GM21786 (cell line): Measurements from ENCODE around the gene TMEFF2.
"Not testable (repeated sequence)": the region's sequence is repeated elsewhere in the genome, so short reads cannot be mapped to it uniquely, and the experiment has no call there.

Experiments used
- ATAC-seq: cut with Tn5 transposase; IDR thresholded peaks from one replicate; pipeline ENCODE4 v1.9.1; 2021; ENCODE audit not compliant: unreplicated experiment

The TMEFF2 gene

DNA sequence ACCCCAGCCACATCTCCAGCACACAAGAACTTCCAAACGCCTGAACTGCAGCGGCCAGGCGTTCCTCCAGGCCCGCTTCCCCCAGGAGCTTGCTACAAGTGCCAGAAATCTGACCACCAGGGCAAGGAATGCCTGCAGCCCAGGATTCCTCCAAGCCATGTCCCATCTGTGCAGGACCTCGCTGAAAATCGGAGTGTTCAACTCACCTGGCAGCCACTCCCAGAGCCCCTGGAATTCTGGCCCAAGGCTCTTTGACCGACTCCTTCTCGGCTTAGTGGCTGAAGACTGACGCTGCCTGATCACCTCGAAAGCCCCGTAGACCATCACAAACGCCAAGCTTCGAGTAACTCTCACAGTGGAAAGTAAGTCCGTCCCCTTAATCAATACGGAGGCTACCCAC, 62.1 kb downstream of the TMEFF2 start:
- not testable (repeated sequence) for ATAC-seq

GRCh38 chr2:192130312-192130711, 64.4 kb downstream of the TMEFF2 start:
- not testable (repeated sequence) for ATAC-seq

DNA sequence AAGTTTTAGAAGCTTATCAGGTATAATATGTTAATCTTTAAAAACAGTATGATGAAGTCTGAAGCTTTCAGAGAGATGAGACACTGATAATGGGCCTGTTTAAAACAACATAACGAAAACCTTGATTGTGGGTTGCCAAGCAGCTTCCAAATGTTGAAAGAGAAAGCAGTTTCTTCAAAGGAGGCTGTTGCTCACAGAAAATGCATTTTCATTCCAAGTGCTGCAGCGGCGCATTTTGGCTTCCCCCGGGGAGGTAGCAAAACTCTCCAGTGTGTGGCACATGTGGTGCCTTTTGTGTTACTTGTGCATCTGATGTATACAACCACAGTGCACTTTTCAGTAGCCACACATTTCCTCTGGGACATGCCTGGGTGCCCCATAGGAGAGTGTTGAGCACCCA, 66.1 kb downstream of the TMEFF2 start:
- ATAC-seq = no peak

DNA sequence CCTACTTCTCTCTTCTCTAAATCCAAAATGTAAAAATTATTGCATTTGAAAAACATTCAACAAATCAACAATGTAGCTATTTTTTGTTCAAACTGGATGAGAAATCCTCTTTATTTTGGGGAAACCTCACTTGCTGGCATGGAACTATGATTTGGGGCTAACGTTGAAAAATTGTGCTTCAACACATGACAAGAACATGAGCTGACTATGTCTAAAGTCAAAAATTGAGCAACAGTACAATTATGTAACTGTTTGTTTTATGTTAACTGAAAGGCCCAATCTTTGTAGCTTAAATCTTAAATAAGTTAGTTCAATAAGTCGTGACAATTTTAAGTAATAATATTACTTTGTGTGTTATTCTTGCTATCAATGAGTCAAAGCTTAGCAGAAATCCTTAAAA, 67.3 kb downstream of the TMEFF2 start:
- no peak for ATAC-seq

DNA sequence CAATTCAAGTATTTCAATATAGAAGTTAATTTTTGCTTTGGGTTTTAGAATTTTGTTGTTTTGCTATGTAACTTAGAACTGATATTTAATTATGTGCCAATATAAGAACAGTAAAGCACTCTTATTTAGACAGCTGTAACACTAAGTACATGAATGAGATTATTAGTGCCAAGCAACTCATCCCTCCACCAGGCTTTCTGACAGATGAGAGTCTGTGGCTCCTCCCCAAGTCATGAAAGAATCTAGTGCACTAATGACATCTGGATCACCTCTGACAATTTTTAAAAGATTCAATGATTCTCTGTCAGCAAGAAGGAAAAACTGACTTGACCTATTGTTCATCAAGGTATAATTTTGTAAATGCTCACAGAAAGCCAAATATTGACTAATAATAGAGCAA, 67.8 kb downstream of the TMEFF2 start:
- ATAC-seq = no peak

DNA sequence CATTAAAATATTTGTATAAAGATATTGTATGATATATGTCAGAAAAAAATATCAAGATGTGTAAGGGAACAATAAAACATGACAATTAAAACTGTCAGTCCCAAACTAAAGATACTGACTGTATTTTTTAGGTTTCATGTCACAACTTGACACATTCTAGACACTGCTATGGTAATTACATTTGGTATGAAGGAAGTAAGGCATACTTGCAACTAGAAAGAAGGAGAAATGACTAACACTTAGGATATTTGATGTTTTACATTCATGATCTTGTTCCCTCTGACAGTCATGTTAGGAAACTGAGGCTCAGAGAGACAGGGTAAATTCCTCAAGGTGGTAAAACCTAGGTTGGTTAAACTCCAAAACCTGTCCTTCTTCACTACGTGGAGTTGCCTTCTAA, 68.3 kb downstream of the TMEFF2 start:
- no peak for ATAC-seq

DNA sequence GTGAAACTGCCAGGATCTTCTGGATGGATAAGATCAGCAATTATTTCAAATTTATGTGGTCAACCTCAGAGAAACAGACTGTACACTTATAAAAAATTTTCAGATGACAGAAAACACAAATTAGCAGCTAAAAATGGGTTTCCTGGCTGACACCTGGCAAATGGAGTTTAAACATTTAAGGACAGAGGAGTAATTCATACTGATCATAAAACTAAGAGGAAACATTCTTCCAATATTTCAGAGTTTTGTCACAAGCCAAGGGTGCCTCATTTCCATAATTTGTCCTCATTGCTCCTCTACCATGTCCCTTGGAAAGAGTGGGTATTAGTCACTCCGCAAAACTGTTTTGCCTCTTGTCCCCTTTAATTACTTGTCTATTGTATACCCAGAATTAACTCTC, 70.2 kb downstream of the TMEFF2 start:
- no peak for ATAC-seq

DNA sequence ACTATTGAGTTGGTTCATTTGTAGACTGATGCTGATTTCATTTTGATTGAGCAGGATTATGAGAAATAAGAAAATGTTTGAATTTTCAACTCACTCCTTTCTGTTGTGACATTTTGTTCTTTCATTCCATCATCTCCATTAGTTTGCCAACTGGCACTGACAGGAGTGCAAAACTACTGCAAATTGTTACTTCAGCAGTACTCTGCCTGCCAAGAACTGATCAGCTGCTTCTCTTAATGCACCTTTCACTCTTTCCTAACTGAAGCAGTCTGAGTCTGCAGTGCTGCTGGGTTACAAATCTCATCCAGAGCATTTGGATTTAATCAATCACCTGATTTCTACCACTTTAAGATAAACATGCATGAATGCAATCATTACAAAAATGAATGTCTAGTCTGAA, 70.9 kb downstream of the TMEFF2 start:
- ATAC-seq = no peak

- ATAC-seq = no peak
Measured at GRCh38 chr2:192122946-192123345, 71.8 kb downstream of the TMEFF2 start.

DNA sequence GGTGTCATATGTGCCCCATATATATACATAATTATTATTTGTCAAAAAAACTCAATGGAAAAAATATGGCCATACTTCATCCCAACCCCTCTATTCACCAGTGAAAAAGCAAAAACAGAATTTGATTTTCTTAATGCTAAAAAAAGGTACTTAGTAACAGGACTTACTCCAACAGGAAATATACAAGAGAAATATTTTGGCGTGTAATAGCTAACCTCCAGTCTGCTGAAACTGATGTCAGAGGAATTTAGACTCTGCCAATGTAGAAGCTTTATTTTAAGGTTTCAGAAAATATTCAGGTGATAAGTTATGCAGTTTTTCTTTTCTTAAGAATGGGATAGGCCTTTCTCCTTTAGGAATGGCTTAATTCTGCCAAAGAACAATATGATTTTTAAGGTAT, 72.6 kb downstream of the TMEFF2 start:
- ATAC-seq = no peak

DNA sequence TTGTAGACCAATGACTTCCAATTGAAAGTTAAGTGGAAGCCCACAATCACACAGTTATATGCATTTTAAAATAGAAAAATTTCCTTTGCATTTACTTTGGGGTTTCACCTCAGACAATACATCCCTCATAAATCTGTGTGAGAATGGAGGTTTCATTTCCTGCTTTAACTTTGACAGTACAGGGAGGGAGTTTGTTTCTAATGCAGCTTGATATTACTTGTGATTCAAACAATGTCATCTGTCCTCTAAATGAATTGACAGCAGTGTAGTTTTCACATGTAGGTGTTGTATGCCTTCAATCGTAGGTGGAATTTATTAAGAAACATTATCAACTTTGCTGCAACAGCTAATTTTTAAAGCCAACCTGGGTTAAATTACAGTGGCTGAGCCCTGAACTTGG, 75.2 kb downstream of the TMEFF2 start:
- ATAC-seq = no peak

- no peak for ATAC-seq
Measured at GRCh38 chr2:192117705-192118104, 77.0 kb downstream of the TMEFF2 start.

DNA sequence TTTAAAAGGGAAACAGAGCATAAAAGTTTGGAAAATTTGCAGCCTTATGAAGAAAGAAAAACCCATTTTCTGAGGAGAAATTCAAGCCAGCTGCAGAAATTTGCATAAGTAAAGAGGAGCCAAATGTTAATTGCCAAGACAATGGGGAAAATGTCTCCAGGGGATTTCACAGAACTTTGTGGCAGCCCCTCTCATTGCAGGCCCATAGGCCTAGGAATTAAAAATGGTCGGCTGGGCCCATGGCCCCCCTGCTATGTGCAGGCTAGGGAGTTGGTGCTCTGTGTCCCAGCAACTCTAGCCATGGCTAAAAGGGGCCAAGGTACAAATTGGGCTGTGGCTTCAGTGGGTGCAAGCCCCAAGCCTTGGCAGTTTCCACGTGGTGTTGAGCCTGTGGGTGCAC, 83.2 kb downstream of the TMEFF2 start:
- ATAC-seq = not testable (repeated sequence)

DNA sequence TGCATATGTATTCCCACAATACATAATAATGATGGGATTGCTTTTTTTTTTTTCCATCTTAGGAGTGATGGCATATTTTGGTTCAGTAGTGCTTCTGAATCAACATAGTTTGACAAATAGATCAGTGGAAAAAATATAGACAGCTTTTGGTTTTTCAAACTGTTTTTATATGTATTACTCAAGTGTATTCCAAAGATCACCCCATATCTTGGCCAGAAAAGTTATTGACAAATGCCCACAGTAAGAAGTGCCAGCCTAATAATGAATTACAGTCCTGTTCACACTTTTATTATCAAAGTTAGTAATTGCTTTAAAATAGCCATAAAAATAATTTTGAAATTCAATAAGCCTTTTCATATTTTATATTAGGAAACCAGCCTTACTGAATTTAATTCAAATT, 95.0 kb downstream of the TMEFF2 start:
- no peak for ATAC-seq

DNA sequence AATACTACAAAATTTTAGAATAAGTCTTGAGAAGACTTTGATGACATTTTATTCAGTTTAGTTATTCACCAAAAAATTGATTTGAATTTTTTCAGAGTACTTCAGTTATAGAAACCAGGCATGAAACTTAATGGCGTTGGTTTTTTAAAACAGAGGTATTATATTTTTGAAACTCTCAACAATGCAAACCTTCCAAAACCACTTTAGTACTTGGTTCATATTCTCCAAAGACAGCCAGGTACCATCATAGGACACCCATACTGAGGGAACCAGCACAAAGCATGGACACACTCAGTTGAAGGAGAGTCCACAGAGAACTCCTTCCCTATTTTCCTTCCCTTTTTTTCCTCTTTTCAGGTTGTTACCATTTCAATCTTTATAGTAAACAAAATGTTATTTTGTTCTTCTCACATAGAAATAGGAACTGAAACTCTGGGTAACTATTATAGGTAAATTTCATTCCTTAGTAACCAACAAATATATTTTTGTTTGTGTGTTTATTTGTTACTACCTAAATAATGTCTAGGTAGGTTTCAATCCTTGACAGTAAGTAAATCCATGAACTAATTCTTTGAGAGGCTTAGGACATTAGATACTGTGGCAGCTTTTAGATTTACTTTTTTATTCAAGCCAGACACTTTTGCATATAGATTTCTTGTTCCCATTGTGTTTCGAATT, 95.8 kb downstream of the TMEFF2 start:
- ATAC-seq = no peak

DNA sequence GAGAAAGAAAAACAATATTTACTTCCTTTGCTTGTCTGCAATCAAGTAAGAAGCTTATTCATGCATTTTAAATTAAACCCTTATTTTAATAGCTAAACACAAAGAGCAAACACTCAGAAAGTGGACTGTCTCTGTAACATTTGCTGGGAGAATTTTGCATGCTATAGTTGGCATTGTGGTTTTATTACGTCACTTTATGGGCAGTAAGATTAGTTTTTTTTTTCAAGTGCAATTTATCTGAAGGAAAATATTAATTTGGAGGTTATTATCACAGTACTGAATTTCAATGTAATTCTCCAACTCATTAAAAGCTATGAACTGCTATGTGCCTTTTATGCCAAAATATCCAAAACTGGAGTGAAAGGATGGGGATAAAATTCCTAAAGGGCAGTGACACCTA, 103.3 kb downstream of the TMEFF2 start:
- no peak for ATAC-seq

GRCh38 chr2:192090911-192091310, 103.8 kb downstream of the TMEFF2 start:
- no peak for ATAC-seq

DNA sequence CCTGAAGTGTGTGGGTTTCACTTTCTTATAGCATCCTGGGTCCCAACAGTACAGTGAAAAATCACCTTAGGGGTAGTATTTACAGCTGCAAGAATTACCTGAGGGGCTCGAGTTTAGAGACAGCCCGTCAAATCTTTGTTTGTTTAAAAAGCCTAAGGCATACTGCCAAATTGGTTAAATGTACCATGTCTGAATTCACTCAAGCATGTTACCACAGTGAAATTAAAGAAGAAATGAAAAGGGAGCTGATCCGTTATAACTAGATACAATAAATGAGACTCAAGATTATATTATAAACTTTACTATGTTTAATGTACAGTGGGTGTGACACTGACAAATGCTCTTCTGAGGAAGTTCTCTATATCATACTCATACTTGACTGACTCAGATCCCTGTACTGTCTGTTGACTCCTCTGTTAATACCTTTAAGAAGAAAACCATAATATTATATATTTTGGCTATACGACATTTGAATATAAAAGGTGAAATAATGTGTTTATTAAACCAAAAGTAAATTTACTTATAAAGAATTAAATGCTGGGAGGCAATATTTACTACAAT, 107.3 kb downstream of the TMEFF2 start:
- ATAC-seq = no peak

DNA sequence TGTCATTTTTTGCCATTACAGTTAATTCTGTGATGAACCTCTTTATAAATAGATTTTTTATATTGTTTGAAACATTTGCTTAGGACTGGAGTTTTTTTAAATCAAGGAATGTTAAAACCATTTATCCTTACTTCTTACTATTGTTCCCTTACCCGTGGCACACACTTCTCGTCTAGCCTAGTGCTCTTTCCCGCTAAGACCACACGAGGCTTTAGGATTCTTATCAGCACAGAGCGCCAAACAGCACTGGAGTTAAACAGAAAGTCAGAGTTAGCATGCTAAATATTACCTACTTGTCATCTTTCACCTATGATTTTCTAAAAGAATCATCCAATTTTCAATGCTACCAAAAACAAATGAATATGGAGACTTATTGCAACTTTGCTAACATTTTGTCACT, 112.6 kb downstream of the TMEFF2 start:
- no peak for ATAC-seq

- ATAC-seq = not testable (repeated sequence)
Measured at GRCh38 chr2:192080096-192080495, 114.6 kb downstream of the TMEFF2 start.

DNA sequence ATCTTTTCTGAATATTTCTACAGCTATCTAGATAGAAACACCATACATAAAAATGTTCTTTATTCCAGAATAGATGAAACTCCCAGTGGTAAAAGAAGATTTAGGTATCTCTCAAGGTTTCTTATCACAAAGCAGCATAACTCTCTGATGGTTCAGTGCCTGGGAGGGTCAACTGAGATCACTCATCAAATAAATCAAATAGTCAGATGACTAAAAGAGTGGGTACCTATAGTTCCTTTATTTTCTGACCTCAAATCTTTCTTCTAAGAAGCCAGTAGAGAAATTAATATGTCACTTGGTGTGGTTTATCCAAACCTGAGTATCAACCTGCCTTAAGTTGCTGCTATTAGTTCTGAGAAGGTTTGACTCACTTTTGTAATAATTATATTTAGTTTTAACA, 120.9 kb downstream of the TMEFF2 start:
- ATAC-seq = no peak

DNA sequence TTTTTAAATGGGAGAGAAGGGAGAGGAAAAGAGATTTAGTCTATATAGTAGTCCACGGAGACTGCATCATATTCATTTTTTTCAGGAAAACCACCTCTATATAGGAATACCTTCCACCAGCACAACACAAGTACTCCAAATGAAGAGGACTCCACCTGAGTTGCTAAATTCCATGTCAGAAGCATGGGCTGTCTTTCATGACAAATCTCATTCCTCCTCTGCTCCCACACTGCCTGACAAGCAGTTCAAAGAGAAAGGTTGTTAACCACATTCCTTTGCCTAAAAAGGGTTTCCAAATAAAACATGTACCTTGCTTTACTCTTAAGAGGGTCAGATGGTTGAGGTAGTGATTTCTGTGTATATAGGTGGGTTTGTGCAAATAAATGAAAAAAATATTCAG, 122.0 kb downstream of the TMEFF2 start:
- ATAC-seq = no peak

DNA sequence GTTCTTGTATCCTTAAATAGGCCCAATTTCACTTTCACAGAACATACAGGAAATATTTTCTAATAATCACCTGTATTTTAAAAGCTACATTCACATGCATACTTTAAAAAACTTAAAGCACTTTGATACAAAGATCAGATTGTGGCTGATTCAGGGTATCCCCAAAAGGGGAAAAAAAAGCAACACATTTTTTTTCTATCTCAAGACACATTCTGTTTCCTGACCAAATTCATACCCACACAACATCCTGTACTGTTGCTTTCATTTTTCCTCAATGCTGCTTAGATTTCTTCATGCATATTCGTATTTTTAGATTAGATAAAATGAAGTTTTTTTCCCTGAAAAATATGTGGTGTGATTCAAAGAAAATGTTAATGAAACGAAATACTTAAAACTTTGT, 122.5 kb downstream of the TMEFF2 start:
- no peak for ATAC-seq
